Activated CD8-positive, alpha-beta memory T cell treated with anti-CD3 and anti-CD28 coated beads for 36 hours (primary cell): Measurements from ENCODE around the gene CDH6. TPM values are rescaled to one million over a fixed set of nuclear protein-coding genes. Genes with fewer than 3 reads are reported as not detected.

Source experiments
- CTCF ChIA-PET: fragments of 350-600 bp; sonication (Branson Sonifier 250); formaldehyde crosslinking; loops from one replicate; lab custom pipeline; 2021; ENCODE audit warnings: antibody characterized with exemption; lab: Charles Lee
- POLR2A ChIA-PET: fragments of 350-600 bp; sonication (Branson Sonifier 250); formaldehyde crosslinking; loops from one replicate; lab custom pipeline; 2021; ENCODE audit warnings: antibody characterized with exemption; lab: Charles Lee
- total RNA-seq, 2 experiments: library from RNA; stranded (reverse); gene quantifications; one replicate each; pipeline ENCODE4 v1.2.3, GENCODE V29; 2021

Gene CDH6
- total RNA-seq, 2 experiments from 2014 or later, result not detected

- ChIA-PET POLR2A (no interaction called here), CTCF (no interaction called here)
These were observed 1.5 kb downstream of the CDH6 start for GRCh38 chr5:31194892-31195555.

GRCh38 chr5:31196309-31196708, 2.8 kb downstream of the CDH6 start:
- ChIA-PET POLR2A (no interaction called here), CTCF (interaction anchor here (1.2 kb wide), 1 partner anchor 15 kb away, joined by 3 read pairs; no protein-coding TSS in a partner anchor)

GRCh38 chr5:31197183-31197582, 3.7 kb downstream of the CDH6 start:
- ChIA-PET CTCF (interaction anchor here (0.6 kb wide), 1 partner anchor 150 kb away, joined by 5 read pairs; no protein-coding TSS in a partner anchor), POLR2A (no interaction called here)

GRCh38 chr5:31204958-31205357, 11.5 kb downstream of the CDH6 start:
- POLR2A ChIA-PET, result no interaction called here
- CTCF ChIA-PET, result no interaction called here

- CTCF ChIA-PET, result no interaction called here
- POLR2A ChIA-PET, result no interaction called here
These were observed 14.6 kb downstream of the CDH6 start for GRCh38 chr5:31208043-31208442.

GRCh38 chr5:31209334-31209733, 15.8 kb downstream of the CDH6 start:
- ChIA-PET POLR2A (no interaction called here), CTCF (no interaction called here)

- ChIA-PET CTCF (interaction anchor here (0.9 kb wide), 1 partner anchor 15 kb away, joined by 3 read pairs; no protein-coding TSS in a partner anchor), POLR2A (no interaction called here)
These were observed 17.6 kb downstream of the CDH6 start for GRCh38 chr5:31211098-31211497.

- CTCF ChIA-PET, result no interaction called here
These were observed 19.8 kb downstream of the CDH6 start for GRCh38 chr5:31213257-31213656.

GRCh38 chr5:31213705-31214121, 20.2 kb downstream of the CDH6 start:
- POLR2A ChIA-PET, result no interaction called here
- CTCF ChIA-PET, result no interaction called here

More at GRCh38 chr5:31213257-31213656, 19.8 kb downstream of the CDH6 start:
- POLR2A ChIA-PET, result no interaction called here

- POLR2A ChIA-PET, result no interaction called here
- CTCF ChIA-PET, result no interaction called here
These were observed 20.7 kb downstream of the CDH6 start for GRCh38 chr5:31214229-31214628.

- POLR2A ChIA-PET, result no interaction called here
These were observed 21.8 kb downstream of the CDH6 start for GRCh38 chr5:31215236-31215635.

GRCh38 chr5:31217446-31217845, 24.0 kb downstream of the CDH6 start:
- ChIA-PET POLR2A (no interaction called here), CTCF (no interaction called here)

More at GRCh38 chr5:31215236-31215635, 21.8 kb downstream of the CDH6 start:
- CTCF ChIA-PET, result no interaction called here

- ChIA-PET CTCF (no interaction called here), POLR2A (no interaction called here)
These were observed 25.5 kb downstream of the CDH6 start for GRCh38 chr5:31218978-31219377.

- POLR2A ChIA-PET, result interaction anchor here (0.7 kb wide), 1 partner anchor 92 kb away, joined by 3 read pairs; no protein-coding TSS in a partner anchor
- CTCF ChIA-PET, result no interaction called here
These were observed 27.5 kb downstream of the CDH6 start for GRCh38 chr5:31221001-31221400.

- POLR2A ChIA-PET, result no interaction called here
- CTCF ChIA-PET, result no interaction called here
These were observed 31.6 kb downstream of the CDH6 start for GRCh38 chr5:31225118-31225517.

GRCh38 chr5:31225613-31226012, 32.1 kb downstream of the CDH6 start:
- POLR2A ChIA-PET, result no interaction called here
- CTCF ChIA-PET, result no interaction called here

- ChIA-PET POLR2A (no interaction called here), CTCF (no interaction called here)
These were observed 33.2 kb downstream of the CDH6 start for GRCh38 chr5:31226651-31227050.

GRCh38 chr5:31229266-31229665, 35.8 kb downstream of the CDH6 start:
- ChIA-PET CTCF (no interaction called here), POLR2A (no interaction called here)

GRCh38 chr5:31231177-31231838, 37.8 kb downstream of the CDH6 start:
- ChIA-PET CTCF (no interaction called here), POLR2A (no interaction called here)

GRCh38 chr5:31232273-31232888, 38.9 kb downstream of the CDH6 start:
- ChIA-PET POLR2A (no interaction called here), CTCF (interaction anchor here (0.7 to 1.1 kb wide), 3 partner anchors 9 to 891 kb away, joined by 3 to 4 read pairs (median 3); no protein-coding TSS in a partner anchor)
